GM12892 (cell line): ENCODE results near the gene LRRC46.

Source experiments
- DNase-seq: peaks from one replicate; pipeline ENCODE4 v3.0.0; 2011; ENCODE audit not compliant: insufficient read length
- FAIRE-seq: peaks from 2 replicates; lab custom pipeline; 2011; peaks lifted over from hg19 to GRCh38; lab: Jason Lieb, UNC
- POLR2A ChIP-seq: IDR thresholded peaks from 2 replicates; pipeline ENCODE4 v1.6.1; 2011; ENCODE audit warnings: low read depth, low read length, control low read depth
- POLR2AphosphoS5 ChIP-seq: IDR thresholded peaks from 2 replicates; pipeline ENCODE4 v1.6.1; 2011; ENCODE audit warnings: low read depth, low read length, control low read depth
- TAF1 ChIP-seq: IDR thresholded peaks from 2 replicates; pipeline ENCODE4 v1.6.1; 2011; ENCODE audit warnings: low read depth, mild to moderate bottlenecking, control low read depth, low read length, borderline replicate concordance

LRRC46 gene

DNA sequence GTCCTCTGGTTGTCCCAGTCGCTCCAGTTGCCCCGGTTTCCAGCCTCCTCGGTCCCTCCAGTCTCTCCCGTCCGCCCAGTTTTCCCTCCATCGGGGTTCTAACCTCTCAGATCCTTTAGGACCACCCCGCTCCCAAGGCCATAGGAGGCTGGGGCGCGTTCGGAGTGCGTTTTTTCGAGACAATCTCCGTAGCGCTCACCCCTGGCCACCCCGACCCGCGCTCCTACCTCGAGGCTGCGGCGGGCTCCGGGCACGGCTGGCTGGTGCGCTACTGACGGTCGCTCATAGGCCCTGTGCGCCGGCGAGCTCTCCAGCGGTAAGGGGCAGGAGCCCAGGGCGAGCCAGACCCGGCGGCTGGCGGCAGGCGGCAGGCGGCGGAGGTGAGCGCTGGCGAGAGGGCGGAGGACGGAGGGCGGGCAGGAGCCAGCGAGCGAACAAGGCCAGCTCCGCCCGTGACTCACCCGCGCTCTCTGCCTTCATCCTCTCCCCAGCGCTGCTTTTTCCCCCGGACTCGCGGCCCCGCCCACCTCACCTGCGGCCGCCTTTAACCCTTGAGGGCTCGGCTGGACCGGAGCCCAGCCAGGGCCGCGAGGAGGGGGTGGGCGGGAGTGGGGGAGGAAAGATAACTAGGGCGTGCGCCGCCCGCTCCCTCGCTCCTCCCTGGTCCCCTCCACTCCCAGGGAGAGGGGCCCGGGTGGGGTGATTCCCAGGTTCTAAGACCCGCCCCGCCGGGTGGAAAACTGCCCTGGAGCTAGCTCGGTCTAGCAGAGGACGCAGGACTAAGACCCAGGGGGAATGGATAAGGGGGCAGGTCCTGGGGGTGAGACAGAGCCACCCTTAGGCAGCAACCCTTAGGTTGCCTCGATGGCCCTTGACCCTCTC lies 19.5 kb downstream of the LRRC46 start, which contains the start of gene SP6:
TSS of gene SP6 (minus strand) at position 472 of the 882 bp plus-strand sequence. CDS start 2,734 bp downstream, outside the sequence.
- TF ChIP-seq TAF1 = no peak
- no peak for TF ChIP-seq POLR2A
- TF ChIP-seq POLR2AphosphoS5 = no peak
- DNase-seq (no peak), FAIRE-seq (peak; percentile 66)

DNA sequence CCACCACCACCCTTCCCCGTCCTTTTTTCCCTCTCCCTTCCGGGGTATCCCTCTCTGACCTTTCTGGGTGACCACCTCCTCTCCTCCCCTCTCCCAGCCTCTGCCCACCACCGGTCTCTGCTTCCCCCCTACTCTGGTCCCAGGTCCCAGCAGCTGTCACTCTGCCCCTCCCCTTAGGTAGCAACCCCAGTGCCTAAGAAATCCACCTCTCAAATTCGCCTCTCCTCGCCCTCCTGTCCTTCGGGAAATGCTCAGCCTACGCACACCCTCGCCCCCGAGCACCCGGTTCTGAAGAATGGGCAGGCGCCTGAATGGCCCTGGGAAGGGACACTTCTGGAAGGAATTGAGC lies 20.3 kb downstream of the LRRC46 start:
- DNase-seq (no peak), FAIRE-seq (no peak)
- TF ChIP-seq POLR2AphosphoS5 = no peak

DNA sequence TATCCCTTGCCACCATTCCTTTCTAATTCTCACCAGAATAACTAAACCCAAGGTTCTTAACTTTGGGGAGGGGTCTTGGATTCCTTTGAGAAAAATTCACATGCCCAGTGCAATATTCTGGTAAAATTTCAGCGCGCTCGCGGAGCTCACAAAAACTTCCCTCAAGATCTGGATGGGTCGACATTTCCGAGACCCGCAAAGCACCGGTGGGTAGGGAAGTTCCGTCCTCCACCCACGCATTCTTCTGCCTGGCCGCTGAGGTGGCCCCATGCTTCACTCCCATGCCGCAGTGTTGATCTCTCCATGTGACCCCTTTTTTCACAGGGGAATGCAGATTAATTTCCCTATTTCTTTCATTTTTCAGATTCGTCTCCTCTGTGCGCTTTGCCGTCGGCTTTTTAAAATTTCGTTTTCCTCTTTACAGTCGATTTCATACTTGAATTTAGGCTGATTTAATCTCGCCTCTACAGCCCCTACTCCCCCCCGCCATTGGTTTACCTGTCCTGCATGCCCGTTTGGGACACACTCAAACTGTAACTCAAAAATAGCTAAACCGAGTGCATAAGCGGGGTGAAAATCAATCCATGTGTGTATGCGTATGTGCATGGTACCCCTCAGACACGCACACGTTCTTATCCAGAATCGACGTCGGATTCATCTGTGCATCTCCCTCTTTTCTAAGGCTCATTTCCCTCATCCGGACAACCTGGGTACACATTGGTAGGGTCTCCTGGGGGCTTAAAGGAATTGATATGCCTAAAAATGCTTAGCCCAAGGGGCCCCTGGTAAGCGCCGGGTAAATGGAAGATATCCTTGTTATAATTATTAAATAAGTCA lies 20.9 kb downstream of the LRRC46 start:
- DNase-seq = no peak
- no peak for TF ChIP-seq POLR2AphosphoS5
- TF ChIP-seq TAF1 = no peak
- no peak for TF ChIP-seq POLR2A
- FAIRE-seq = no peak

DNA sequence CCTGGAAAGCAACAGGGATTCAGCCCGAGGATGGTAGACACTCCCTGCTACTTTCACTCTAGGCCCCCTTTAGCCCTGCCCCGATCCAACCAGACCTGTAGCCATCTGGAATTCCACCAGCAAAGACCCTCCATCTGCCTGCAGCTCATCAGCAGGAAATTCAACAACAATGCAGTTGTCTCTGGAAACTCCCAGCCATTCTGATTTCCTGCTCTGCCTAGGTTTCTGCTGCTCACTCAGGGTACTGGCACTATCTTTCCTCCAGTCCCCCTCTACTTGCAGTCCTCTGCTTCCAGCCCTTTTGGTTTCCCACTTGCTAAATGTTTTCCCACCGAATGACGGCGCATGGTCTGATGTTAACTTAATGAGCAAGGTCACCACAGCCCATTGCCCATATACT lies 22.1 kb downstream of the LRRC46 start:
- TF ChIP-seq POLR2A (no peak), POLR2AphosphoS5 (no peak), TAF1 (no peak)
- DNase-seq = no peak
- FAIRE-seq = no peak

DNA sequence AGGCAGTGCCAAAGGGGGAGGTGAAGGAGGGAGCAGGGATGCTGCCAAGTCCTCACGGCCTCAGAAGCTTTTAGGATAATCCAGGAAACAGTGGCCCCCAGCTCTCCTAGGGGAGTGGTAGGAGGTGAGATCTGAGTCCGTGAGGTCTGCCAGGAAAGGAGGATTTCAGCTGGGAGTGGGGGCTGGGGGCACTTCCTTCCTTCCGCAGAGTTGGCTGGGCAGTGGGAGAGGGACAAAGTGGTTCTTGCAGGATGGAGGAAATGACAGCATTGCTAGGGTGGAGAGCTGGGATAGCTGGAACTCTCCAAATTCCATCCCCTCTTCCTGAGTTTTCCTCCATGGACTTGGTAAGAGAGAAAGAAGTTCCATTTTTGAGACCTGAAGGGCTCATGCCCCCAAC lies 24.3 kb downstream of the LRRC46 start:
- FAIRE-seq (no peak), DNase-seq (no peak)
- TF ChIP-seq POLR2A (no peak), TAF1 (no peak), POLR2AphosphoS5 (no peak)

DNA sequence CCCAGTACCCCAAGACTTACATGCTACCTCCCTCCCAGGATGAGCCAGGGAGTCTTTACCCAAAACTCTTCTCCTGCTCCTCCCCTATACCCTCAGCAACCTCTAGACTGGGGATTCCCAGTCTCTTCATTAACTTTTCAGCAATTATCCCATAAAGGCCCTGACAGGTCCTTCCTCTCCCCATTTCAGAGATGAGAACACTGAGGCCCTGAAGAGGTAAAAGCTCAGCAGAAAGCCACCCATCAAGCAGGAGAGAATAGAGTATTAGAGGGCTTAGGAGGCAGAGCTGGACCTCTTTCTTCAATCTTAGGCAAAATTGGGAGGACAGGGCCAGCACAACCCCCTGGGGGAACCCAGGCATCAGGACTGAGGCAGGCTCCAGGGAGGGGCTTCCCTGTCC lies 25.4 kb downstream of the LRRC46 start:
- DNase-seq = no peak
- TF ChIP-seq TAF1 = no peak
- TF ChIP-seq POLR2A = no peak
- TF ChIP-seq POLR2AphosphoS5 = no peak
- no peak for FAIRE-seq

DNA sequence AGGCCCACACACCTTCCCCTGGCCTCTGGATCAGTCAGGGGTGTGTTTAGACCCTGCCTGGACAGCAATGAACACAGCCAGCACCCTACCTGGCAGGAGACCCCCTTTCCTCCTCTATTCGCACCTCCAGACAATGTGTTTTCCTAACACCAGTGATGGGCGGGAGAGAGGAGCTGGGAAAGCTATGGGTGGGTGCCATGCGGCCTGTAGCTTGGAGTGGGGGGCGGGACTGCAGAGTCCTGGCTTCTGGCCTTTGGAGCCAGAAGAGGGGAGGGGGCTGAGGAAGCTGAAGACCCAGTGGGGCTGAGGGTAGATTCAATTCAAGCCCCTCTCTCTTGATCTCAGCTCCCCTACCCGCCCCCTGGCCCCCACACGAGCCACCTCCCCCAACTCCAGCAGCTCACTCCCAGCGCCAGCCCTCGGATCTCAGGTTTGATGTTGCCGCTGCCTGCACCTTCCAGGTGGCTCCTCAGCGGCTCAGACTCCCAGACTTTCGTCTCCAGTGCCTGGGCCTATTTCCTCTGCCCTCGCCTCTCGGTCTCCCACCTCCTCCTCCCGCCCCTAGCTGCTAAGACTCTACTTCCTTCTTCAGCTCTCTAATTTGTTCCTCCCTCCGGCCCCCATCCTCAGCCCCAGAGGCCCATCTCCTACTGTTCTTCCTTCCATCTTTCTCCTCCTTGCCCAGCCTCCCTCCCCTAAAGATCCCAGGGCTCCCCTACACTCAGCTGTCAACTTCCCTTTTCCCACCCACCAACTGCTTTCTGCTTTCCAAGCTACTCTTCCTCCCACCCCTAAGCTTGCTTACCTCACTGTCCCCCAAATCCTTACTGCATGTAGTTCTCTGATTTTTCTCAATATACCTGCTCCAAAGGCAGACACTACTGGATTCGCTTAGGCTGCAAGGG lies 26.3 kb downstream of the LRRC46 start:
- TF ChIP-seq TAF1 (no peak), POLR2A (no peak), POLR2AphosphoS5 (no peak)
- no peak for FAIRE-seq
- no peak for DNase-seq

DNA sequence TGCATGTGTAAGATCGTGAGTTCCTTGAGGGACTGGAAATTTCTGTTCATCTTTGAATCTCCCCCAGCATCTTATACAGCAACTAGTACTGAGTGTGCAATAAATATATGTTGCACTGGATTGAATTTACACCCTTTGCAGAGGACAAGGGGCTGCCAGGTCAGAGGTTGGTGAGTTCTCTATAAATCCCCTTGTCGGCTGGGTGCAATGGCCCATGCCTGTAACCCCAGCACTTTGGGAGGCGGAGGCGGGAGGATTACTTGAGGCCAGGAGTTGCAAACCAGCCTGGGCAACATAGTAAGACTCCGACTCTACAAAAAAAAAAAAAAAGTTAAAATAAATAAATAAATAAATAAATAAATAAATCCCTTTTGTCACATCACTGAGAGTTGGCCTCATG lies 28.9 kb downstream of the LRRC46 start:
- DNase-seq = no peak
- no peak for FAIRE-seq
- TF ChIP-seq POLR2AphosphoS5 (no peak), POLR2A (no peak), TAF1 (no peak)

DNA sequence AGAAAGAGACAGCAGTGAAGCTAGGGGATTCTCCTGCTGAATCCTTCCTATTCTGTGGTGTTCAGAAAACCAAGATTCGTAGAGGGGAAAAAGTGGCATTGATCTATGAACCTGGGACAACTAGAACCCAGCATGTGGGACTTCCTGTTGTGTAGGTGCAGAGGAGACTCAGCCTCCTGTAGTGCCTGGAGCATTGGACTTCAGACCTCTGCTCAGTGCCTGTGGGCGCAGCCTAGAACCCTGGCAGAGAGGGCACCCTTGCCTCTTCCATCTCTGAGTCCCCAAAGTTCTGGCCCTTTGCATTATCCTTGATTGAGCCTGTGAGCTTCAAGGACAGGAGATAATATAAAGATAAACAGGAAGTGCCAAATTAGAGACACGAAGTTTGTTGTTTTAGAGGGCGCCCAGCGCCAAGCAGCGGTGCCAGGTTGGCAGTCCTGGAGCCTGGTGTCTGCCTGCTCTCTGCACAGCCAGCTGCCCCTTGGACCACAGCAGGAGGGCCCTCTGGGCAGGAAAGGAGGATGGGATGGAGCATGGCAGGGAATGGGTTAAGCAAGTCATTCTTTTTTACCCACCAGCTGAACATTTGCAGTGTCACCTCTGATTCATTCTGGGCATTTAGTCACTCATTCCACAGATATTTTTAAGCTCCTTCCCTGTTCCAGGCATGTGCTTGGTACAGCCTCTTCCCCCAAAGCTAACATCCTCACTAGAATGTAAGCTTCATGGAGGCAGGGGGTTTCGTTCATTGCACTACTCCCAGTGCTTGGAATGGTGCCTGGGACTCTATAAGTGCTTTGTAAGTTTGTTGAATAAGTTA lies 31.4 kb downstream of the LRRC46 start:
- DNase-seq (no peak), FAIRE-seq (no peak)
- TF ChIP-seq TAF1 (no peak), POLR2AphosphoS5 (no peak), POLR2A (no peak)

DNA sequence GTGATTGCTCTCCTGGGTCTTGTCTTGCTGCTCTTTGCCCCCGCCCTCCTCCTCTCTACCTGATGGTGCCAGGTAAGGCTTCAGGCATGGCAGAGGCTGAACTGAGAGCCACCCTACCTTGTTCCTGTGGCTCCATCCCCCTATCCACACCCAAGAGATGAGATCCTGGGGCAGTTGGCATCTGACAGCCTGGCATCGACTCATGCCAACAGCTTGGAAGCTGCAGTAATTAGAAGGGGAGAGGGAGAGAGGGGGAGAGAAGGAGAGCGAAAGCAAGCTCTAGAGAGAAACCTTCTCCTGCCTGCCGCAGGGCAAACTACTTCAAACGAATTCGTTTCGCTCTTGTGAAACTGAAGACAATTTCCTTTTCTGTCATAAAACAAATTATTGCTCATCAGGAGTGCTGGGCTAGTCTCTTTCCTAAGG lies 33.3 kb downstream of the LRRC46 start:
- FAIRE-seq = no peak

More for the DNA sequence above, 33.3 kb downstream of the LRRC46 start:
- TF ChIP-seq TAF1 = no peak
- DNase-seq = no peak
